ENCODE results near the gene CDK6. TPM values are rescaled to one million over a fixed set of nuclear protein-coding genes. Genes with fewer than 3 reads are reported as not detected.

The CDK6 gene
- total RNA-seq, 4 donors from 2014 or later: 43.6 to 85.1 (median 63.3) TPM

DNA sequence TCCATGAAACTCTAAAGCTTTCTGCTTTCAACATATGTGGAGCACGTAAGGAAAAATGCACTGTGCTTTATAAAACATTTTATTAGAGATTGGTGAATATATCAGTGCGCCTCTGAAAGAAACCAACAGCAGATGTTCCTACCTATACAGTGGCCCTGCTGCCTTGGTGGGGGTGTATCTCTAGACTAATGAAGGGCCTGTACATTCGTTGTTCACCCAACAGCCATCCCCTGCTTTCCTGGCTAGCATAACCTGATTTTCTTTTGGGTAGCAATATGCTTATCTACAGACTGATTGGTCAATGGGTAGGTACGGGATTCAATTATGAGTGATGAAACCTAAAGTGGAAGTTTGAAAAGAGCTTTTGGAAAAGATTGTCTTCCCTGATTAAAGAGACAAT, 126.5 kb downstream of the CDK6 start:
- no peak overlapping the region for H3K4me3 ChIP-seq (ENCODE audit: low read depth, poor library complexity, severe bottlenecking)
- 88 to 89% methylated on average over 4 of the region's 4 CpGs for WGBS, 2 donors
- DNase-seq (ENCODE audit: low spot score in 2 of 2): no peak
- TF ChIP-seq, protein P1, sequence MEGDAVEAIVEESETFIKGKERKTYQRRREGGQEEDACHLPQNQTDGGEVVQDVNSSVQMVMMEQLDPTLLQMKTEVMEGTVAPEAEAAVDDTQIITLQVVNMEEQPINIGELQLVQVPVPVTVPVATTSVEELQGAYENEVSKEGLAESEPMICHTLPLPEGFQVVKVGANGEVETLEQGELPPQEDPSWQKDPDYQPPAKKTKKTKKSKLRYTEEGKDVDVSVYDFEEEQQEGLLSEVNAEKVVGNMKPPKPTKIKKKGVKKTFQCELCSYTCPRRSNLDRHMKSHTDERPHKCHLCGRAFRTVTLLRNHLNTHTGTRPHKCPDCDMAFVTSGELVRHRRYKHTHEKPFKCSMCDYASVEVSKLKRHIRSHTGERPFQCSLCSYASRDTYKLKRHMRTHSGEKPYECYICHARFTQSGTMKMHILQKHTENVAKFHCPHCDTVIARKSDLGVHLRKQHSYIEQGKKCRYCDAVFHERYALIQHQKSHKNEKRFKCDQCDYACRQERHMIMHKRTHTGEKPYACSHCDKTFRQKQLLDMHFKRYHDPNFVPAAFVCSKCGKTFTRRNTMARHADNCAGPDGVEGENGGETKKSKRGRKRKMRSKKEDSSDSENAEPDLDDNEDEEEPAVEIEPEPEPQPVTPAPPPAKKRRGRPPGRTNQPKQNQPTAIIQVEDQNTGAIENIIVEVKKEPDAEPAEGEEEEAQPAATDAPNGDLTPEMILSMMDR (IDR thresholded peaks at IDR 0.05): no peak
- no peak for TF ChIP-seq POLR2A (IDR thresholded peaks at IDR 0.05)
- intact Hi-C loops (cut with DNase I; ENCODE audit: low total_unique reads): no loop called here

DNA sequence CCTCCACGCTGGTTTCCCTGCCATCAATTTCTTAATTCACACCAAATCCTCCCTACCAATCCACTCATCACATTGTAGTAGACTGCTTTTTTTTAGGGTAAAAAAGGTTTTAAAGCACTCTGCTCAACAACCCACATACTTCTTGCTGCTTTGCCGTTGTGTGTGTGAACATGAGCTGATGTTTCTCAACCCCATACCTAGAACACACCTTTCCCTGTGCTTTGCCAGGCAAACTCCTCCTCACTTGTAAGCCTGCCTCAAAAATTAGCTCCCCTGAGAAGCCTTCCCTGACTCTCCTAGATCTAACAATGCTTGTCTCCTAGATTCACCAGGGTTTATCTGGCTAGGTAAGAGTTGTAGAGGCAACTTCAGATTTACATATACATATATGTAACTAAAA, 127.2 kb downstream of the CDK6 start:
- WGBS, 2 donors: 82 to 88% methylated on average over 2 of the region's 2 CpGs
- intact Hi-C loops (cut with DNase I; ENCODE audit: low total_unique reads): no loop called here
- TF ChIP-seq POLR2A (IDR thresholded peaks at IDR 0.05): no peak
- TF ChIP-seq, protein P1 (IDR thresholded peaks at IDR 0.05): no peak
- no peak overlapping the region for H3K4me3 ChIP-seq (ENCODE audit: low read depth, poor library complexity, severe bottlenecking)
- no peak for DNase-seq (ENCODE audit: low spot score in 2 of 2)

DNA sequence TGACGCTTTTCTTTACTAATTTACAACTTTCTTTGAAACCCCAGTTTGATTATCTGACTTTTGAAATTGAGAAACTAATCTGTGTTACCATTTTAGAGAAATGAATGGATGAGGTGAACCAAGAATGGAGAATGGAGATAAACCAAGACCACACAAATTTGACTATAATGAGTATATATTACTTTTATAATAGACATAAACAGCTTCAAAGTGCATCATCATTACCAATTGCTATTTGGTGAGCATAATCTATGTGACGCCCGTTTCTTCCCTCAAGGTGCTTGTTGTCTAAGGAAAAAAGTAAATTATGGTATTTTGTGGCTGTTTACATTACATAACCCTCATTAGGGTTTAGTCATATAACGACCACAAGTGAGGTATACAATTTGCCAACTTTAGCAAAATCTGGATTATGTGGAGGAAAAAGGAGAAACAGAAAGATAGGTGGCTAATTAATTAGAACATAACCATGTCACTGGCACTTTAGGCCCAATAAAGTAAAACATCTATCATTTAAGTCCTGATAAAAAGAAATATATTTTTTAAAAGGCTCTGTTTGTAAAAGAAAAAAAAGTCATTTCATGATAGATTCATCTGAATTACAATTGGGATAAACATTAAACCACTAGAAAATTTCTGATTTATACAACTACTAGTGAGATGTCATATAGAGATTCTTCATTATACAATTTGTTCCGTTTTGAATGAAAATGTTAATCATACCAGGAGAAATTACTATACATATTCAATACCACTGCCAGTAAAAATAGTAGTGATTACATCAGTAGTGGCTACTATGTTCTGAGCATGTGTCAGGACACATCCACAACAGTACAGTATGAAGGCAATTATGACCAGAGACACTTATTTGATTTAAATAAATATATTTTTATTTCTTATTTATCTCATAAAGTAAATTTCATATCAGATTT, 128.0 kb downstream of the CDK6 start:
- H3K4me3 ChIP-seq (ENCODE audit: low read depth, poor library complexity, severe bottlenecking): no peak overlapping the region
- no peak for TF ChIP-seq POLR2A (IDR thresholded peaks at IDR 0.05)
- TF ChIP-seq, protein P1 (IDR thresholded peaks at IDR 0.05): no peak
- intact Hi-C loops (cut with DNase I; ENCODE audit: low total_unique reads): no loop called here
- DNase-seq (ENCODE audit: low spot score in 2 of 2): no peak
- WGBS, 2 donors: 80 to 86% methylated on average over 5 of the region's 5 CpGs

DNA sequence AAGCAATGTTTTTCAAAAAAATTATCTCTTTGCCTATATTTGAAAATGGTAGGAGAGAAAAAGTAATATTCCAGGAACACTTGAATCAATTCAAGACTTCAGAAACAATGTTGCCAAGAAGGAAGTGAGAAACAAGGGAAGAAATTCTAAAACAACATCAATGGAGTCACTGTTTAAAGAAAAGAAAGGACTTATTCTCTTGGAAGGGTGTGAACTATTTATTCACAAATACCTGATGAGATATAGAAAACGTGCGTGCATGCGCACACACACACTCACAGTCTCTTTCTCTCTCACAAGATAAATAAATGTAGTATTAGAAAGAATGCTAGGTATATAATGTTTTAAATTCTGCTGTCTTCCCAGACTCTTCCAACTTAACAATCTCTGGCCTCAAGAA, 128.9 kb downstream of the CDK6 start:
- DNase-seq (ENCODE audit: low spot score in 2 of 2): no peak
- no peak for TF ChIP-seq POLR2A (IDR thresholded peaks at IDR 0.05)
- TF ChIP-seq, protein P1 (IDR thresholded peaks at IDR 0.05): no peak
- no peak overlapping the region for H3K4me3 ChIP-seq (ENCODE audit: low read depth, poor library complexity, severe bottlenecking)
- intact Hi-C loops (cut with DNase I; ENCODE audit: low total_unique reads): no loop called here
- WGBS, 2 donors: 79 to 84% methylated on average over 3 of the region's 3 CpGs

DNA sequence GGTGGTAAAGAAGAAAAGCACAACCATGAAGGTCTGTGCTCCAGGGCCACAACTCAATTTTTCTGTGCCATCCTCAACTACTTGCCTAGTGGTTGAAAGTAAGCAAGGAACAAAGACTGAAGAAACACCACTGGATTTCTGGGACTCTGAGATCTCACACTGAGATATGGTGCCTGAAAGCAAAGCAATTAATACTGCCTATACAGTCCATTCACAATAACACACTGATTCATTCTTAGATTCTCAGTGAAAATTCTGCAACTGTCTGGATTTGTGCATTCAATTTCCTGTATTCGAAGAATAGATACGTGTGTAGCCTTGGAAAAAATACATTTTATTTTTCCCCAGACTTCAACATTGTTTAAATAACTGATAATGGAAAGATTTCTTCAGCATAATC, 129.8 kb downstream of the CDK6 start:
- no peak for DNase-seq (ENCODE audit: low spot score in 2 of 2)
- no peak overlapping the region for H3K4me3 ChIP-seq (ENCODE audit: low read depth, poor library complexity, severe bottlenecking)
- TF ChIP-seq, protein P1 (IDR thresholded peaks at IDR 0.05): no peak
- 90 to 93% methylated on average over 2 of the region's 2 CpGs for WGBS, 2 donors
- intact Hi-C loops (cut with DNase I; ENCODE audit: low total_unique reads): no loop called here

Measured in lower leg skin (tissue), 4 donors.